Measurements from ENCODE around the gene SIL1.

GRCh38 chr5:139138809-139139208 is 59.4 kb downstream of the SIL1 start:
- TF ChIP-seq CTCF (optimal IDR thresholded peaks at IDR 0.05 in 1 of 3, IDR thresholded peaks at IDR 0.05 in 1 of 3, conservative IDR thresholded peaks at IDR 0.05 in 1 of 3; ENCODE audit: extremely low read depth in 1 of 3, insufficient read depth in 2 of 3, low read length in 3 of 3) (no peak), EZH2 (IDR thresholded peaks at IDR 0.05; ENCODE audit: low read length) (no peak)
